Measurements from ENCODE around the gene PTPN4.

The PTPN4 gene, protein sequence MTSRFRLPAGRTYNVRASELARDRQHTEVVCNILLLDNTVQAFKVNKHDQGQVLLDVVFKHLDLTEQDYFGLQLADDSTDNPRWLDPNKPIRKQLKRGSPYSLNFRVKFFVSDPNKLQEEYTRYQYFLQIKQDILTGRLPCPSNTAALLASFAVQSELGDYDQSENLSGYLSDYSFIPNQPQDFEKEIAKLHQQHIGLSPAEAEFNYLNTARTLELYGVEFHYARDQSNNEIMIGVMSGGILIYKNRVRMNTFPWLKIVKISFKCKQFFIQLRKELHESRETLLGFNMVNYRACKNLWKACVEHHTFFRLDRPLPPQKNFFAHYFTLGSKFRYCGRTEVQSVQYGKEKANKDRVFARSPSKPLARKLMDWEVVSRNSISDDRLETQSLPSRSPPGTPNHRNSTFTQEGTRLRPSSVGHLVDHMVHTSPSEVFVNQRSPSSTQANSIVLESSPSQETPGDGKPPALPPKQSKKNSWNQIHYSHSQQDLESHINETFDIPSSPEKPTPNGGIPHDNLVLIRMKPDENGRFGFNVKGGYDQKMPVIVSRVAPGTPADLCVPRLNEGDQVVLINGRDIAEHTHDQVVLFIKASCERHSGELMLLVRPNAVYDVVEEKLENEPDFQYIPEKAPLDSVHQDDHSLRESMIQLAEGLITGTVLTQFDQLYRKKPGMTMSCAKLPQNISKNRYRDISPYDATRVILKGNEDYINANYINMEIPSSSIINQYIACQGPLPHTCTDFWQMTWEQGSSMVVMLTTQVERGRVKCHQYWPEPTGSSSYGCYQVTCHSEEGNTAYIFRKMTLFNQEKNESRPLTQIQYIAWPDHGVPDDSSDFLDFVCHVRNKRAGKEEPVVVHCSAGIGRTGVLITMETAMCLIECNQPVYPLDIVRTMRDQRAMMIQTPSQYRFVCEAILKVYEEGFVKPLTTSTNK

DNA sequence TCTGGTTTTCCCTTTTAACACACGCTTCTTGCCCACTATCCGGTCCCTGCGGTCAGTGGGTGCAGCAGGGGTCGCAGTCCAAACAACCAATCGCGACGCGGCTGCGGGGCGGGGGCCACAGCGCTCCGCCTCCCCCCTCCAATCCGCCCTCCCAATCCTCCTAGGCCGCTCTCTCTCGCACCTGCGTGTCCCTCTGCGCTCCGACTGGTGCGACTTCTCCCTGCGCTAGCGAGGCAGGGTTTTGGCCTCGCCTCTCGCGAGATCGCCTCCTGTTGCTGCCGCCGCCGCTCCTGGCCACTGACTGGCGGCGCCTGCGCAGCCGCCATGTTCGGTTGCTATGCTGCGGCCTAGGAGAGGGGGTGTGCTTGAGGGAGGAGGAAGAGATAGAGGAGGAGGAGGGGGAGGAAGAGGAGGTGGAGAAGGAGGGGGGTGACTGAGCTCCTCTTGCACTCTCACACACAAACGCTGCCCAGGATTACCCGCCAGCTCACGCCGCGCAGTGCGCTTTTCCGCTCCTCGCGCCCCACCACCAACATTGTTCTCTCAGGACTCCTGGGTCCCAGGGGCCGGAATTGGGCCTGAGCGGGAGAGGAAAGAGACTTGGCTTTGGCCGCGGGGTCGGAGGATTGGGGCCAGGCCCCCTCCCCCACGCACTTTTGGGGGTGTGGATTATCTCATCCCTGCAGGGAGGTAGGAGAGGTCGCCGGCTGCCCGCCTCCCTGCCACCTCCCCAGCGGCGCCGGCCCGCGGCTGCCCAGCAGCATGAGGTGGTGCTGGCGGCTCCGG lies at the start of gene PTPN4:
PTPN4 (plus strand) TSS at position 472 of the 786 bp plus-strand sequence. CDS start 49,932 bp downstream, outside the sequence.
- H4K20me1 ChIP-seq (ENCODE audit: insufficient read depth, low read length, poor library complexity, severe bottlenecking): peaks cover 44% of the 10 kb centered on the region
- H3K27me3 ChIP-seq (ENCODE audit: insufficient read depth, low read length, poor library complexity, severe bottlenecking): no peaks in the 10 kb centered on the region
- no peaks in the 10 kb centered on the region for H3K9me3 ChIP-seq (ENCODE audit: insufficient read depth, low read depth, low read length)
- no peaks in the 10 kb centered on the region for H3F3A ChIP-seq (ENCODE audit: low read depth)
- peaks cover 43% of the 10 kb centered on the region for H3K4me1 ChIP-seq (ENCODE audit: insufficient read depth, low read length, poor library complexity, severe bottlenecking)
- H3K36me3 ChIP-seq (ENCODE audit: insufficient read depth, low read length): no peaks in the 10 kb centered on the region
- H3K4me3 ChIP-seq (ENCODE audit: low read length, poor library complexity, severe bottlenecking): peak within 1 kb of the TSS; percentile 90
- H3K79me2 ChIP-seq (ENCODE audit: insufficient read depth, low read length): peaks cover 46% of the 10 kb centered on the region
- TF ChIP-seq, protein P1, sequence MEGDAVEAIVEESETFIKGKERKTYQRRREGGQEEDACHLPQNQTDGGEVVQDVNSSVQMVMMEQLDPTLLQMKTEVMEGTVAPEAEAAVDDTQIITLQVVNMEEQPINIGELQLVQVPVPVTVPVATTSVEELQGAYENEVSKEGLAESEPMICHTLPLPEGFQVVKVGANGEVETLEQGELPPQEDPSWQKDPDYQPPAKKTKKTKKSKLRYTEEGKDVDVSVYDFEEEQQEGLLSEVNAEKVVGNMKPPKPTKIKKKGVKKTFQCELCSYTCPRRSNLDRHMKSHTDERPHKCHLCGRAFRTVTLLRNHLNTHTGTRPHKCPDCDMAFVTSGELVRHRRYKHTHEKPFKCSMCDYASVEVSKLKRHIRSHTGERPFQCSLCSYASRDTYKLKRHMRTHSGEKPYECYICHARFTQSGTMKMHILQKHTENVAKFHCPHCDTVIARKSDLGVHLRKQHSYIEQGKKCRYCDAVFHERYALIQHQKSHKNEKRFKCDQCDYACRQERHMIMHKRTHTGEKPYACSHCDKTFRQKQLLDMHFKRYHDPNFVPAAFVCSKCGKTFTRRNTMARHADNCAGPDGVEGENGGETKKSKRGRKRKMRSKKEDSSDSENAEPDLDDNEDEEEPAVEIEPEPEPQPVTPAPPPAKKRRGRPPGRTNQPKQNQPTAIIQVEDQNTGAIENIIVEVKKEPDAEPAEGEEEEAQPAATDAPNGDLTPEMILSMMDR (conservative IDR thresholded peaks at IDR 0.05; ENCODE audit: low read length): no peak
- TF ChIP-seq EZH2phosphoT487 (IDR thresholded peaks at IDR 0.05; ENCODE audit: borderline replicate concordance): no peak
- H3K9ac ChIP-seq (ENCODE audit: low read depth, low read length, poor library complexity, severe bottlenecking): peak within 1 kb of the TSS; percentile 87
- peak within 1 kb of the TSS; percentile 90 for H3K4me2 ChIP-seq (ENCODE audit: low read depth, low read length, poor library complexity, severe bottlenecking)
- peak within 1 kb of the TSS; percentile 86 for H2AFZ ChIP-seq (ENCODE audit: low read length)
- no peaks in the 10 kb centered on the region for H3K9me2 ChIP-seq (replicated peaks; ENCODE audit: low read depth, low read length)

DNA sequence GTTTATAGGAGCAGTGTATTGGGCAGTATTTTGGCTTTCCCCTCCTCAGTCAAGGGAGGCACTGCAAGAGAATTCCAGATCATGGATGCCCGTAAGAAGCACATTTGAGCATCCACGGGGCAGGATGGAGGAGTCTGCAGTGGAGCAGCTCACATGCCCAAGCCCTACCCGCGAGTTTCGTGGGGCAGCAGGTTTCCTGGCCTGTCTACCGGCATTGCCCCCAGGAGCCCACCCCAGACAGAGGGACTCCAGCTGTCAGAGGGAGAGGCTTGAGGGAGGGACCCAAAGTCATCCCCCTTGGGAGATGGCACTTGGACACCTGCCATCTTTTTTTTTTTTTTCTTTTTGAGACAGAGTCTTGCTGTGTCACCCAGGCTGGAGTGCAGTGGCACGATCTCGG lies 49.4 kb upstream of the PTPN4 start:
- Histone ChIP-seq H3K4me2 (ENCODE audit: low read depth, low read length, poor library complexity, severe bottlenecking) (no peak overlapping the region), H4K20me1 (ENCODE audit: insufficient read depth, low read length, poor library complexity, severe bottlenecking) (no peaks in the 10 kb centered on the region), H3K79me2 (ENCODE audit: insufficient read depth, low read length) (no peaks in the 10 kb centered on the region)

DNA sequence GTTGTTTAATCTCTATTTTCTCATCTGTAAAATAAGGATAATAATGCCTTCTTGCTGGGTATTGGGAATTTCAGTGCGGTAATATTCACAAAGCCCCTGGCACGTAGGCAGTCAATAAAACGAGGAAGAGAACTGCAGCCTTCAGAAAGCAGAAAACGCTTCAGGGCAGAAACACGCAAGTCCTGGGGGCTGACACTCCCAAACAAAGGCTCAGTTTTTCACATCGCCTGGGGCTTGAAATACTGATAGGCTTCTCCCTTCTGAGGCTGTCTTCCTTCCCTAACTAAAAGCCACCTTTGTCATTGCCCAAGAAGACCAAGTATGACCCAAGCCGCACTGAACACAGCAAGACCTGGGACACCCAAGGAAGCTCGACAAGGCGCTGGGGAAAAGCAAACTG lies 48.4 kb upstream of the PTPN4 start:
- H2AFZ ChIP-seq (ENCODE audit: low read length): no peak overlapping the region
- no peaks in the 10 kb centered on the region for H4K20me1 ChIP-seq (ENCODE audit: insufficient read depth, low read length, poor library complexity, severe bottlenecking)
- H3K36me3 ChIP-seq (ENCODE audit: insufficient read depth, low read length): no peaks in the 10 kb centered on the region
- H3F3A ChIP-seq (ENCODE audit: low read depth): no peaks in the 10 kb centered on the region
- no peaks in the 10 kb centered on the region for H3K9me2 ChIP-seq (replicated peaks; ENCODE audit: low read depth, low read length)
- TF ChIP-seq, protein P1 (conservative IDR thresholded peaks at IDR 0.05; ENCODE audit: low read length): no peak
- TF ChIP-seq EZH2phosphoT487 (IDR thresholded peaks at IDR 0.05; ENCODE audit: borderline replicate concordance): no peak
- no peaks in the 10 kb centered on the region for H3K27me3 ChIP-seq (ENCODE audit: insufficient read depth, low read length, poor library complexity, severe bottlenecking)
- no peak overlapping the region for H3K9ac ChIP-seq (ENCODE audit: low read depth, low read length, poor library complexity, severe bottlenecking)
- H3K9me3 ChIP-seq (ENCODE audit: insufficient read depth, low read depth, low read length): no peaks in the 10 kb centered on the region
- no peaks in the 10 kb centered on the region for H3K4me1 ChIP-seq (ENCODE audit: insufficient read depth, low read length, poor library complexity, severe bottlenecking)
- H3K4me3 ChIP-seq (ENCODE audit: low read length, poor library complexity, severe bottlenecking): no peak overlapping the region
- no peak overlapping the region for H3K4me2 ChIP-seq (ENCODE audit: low read depth, low read length, poor library complexity, severe bottlenecking)
- no peaks in the 10 kb centered on the region for H3K79me2 ChIP-seq (ENCODE audit: insufficient read depth, low read length)

More for the DNA sequence above, 49.4 kb upstream of the PTPN4 start:
- Histone ChIP-seq H2AFZ (ENCODE audit: low read length) (no peak overlapping the region), H3K9ac (ENCODE audit: low read depth, low read length, poor library complexity, severe bottlenecking) (no peak overlapping the region), H3K9me2 (replicated peaks; ENCODE audit: low read depth, low read length) (no peaks in the 10 kb centered on the region), H3K4me3 (ENCODE audit: low read length, poor library complexity, severe bottlenecking) (no peak overlapping the region), H3K4me1 (ENCODE audit: insufficient read depth, low read length, poor library complexity, severe bottlenecking) (no peaks in the 10 kb centered on the region), H3K9me3 (ENCODE audit: insufficient read depth, low read depth, low read length) (no peaks in the 10 kb centered on the region; the same call in 1 of the 2 replicates), H3K36me3 (ENCODE audit: insufficient read depth, low read length) (no peaks in the 10 kb centered on the region), H3K27me3 (ENCODE audit: insufficient read depth, low read length, poor library complexity, severe bottlenecking) (no peaks in the 10 kb centered on the region), H3F3A (ENCODE audit: low read depth) (no peaks in the 10 kb centered on the region)
- TF ChIP-seq, protein P1 (conservative IDR thresholded peaks at IDR 0.05; ENCODE audit: low read length): no peak

All from Loucy (cell line).